ENCODE measurements around the gene SH3GLB2.

DNA sequence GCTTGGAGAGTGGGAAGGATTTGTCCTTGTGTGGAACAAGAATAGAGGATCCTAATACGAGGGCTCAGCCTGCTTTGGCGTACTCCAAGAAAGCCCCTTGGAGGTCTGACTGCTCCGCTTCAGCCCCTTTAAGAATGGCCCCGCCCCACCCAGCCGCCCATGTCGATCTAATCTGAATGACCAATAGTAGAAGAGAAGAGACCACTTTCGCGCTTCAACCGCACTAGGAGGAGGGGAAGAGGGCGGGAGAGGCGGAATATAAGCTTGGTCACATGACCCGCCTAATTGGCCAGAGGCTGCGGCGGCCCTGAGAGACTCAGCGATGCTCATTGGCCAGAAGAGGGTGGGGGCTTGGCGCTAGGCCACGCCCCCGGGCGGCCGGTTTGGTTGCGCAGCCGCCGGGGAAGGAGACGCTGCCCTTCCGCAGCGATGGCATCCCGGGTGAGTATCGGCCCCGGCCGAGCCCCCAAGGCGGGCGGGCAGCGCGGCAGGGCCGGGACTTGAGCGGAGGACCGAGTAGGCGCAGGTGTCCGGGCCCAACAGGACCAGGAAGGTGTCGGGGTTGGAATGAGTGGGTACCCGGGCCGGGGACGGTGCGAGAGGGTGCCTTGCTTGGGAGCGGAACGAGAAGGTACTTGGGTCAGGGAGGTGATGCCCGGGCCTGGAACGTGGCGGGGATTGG, 8.3 kb upstream of the SH3GLB2 start, which contains the start of gene MIGA2:
- TF ChIP-seq CTCF (IDR thresholded peaks at IDR 0.05) = no peak
- TF ChIP-seq POLR2A (IDR thresholded peaks at IDR 0.05) = peak; percentile 91 to 98
